ENCODE measurements around the gene AK9. TPM values are rescaled to one million over a fixed set of nuclear protein-coding genes. Genes with fewer than 3 reads are reported as not detected.

AK9 gene
- total RNA-seq, 1 donor from 2014 or later, result 10.4 TPM

DNA sequence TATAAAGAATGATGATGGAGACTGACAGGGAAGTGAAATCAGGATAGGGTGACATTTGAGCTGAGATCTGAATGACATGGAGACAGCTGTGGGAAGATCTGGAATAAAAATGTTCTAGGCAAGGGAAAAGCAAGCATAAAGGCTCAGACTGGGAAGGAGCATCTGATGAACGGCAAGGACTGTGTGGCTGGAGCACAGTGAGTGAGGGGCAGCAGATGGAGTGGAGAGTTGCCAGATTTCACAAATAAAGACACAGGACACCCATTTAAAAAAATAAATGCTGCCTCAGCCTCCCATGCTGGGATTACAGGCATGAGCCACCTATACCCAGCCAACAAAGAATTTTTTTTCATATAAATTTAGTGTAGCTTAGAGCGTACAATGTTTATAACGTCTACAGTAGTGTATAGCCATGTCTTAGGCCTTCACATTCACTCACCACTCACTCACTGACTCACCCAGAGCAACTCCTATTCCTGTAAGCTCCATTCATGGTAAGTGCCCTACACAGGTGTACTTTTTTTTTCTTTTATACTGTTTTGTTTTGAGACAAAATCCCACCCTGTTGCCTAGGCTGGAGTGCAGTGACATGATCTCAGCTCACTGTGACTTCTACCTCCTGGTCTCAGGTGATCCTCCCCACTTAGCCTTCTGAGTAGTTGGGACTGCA, 205.6 kb downstream of the AK9 start:
- peak; percentile 28 for DNase-seq (ENCODE audit: low read depth)

DNA sequence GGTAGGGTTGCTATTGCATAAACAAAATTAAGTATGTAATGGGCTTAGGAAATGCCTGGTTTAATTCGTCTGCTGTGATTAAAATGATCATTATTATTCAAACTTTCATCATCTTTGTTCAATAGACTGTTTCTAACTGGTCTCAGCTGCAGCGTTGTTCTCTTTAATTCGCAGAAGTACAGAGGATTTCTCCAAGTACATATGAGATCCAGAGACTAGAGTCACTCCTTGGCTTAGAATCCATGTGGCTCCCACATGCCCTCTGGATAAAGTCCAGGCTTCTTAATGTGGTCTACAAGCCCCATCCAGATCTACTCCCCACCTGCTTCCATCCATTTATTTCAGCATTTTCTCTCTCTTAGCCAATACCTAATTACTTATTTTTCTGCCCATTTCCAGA, 206.9 kb downstream of the AK9 start:
- DNase-seq (ENCODE audit: low read depth), result peak; percentile 83

DNA sequence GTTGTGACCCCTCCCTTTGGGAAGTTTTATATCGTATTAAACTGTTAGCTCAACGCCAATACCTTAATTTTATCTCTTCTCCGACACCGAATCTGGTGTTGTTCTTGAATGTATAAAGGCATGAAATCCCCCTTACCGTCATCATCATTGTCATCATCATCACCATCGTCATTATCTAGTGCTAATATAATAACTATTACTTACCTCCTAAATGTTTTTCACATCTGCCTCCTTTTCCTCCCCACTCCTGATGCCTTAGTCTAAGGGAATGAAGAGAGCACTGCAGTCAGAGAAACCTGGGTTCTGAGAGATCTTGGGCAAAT, 207.3 kb downstream of the AK9 start:
- DNase-seq (ENCODE audit: low read depth), result no peak

DNA sequence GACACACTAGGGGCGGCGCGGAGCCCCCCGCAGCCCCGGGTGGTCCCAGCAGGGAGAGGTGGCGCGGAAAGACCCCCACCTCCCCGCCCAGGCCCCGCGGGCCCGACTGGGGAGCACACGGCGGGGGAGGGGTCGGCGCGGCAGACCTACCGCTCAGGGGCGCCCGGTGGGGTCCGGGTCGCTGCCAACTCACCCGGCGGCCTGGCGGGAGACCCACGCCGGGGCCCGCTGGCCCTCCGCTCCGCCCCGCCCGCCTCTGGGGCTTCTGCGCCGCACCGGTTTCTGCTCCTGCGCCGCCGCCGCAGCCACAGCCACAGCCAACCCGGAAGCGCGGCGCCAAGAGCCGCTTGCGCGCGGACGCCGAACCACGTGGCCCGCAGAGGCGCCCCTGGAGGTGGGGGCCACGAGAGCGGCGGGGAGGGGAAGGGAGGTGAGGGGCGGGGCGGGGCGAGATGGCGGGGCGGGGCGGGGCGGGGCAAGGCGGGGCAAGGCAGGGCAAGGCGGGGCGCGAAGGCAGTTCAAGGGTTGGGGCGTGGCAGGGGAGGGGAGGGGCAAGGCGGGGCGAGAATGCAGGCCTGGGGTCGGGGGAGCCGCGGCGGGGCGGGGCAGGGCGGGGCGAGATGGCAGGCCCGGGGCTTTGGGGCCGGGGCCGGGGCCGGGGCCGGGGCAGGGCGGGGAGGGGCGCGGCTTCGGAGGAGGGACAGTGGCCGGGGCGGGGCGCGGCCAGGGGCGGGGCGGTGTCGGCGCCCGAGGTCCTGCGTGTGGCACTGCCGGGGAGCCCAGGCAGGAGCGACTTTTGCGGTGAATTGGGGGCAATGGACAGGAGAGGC, 207.9 kb downstream of the AK9 start, which contains the start of gene ZBTB24:
ZBTB24 (minus strand) TSS at position 315 of the 830 bp plus-strand sequence. CDS start 1,193 bp downstream, outside the sequence.
- peak; percentile 91 for DNase-seq (ENCODE audit: low read depth)

DNA sequence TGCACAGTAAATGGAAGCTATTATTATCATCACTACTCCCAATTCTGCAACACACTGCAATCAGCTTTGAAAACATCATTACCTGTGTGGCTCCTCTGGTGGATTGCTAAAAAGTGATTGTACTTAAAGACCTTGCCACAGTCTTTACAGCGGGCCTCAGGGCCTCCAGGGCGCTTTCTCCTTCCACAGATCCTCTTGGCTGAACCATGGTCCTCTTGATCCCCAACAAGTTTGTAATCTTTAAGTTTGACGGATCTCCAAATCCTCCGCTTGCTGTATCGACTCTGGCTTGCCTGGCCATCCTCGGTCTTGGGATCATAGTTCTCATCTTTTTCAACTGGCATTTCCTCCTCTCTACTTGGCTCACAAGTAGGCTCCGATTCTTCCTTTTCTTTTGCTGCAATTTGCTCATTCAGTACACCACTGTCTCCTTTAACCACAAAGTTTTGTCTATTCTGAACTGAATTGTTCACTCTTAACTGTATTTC, 210.0 kb downstream of the AK9 start:
- no peak for DNase-seq (ENCODE audit: low read depth)

DNA sequence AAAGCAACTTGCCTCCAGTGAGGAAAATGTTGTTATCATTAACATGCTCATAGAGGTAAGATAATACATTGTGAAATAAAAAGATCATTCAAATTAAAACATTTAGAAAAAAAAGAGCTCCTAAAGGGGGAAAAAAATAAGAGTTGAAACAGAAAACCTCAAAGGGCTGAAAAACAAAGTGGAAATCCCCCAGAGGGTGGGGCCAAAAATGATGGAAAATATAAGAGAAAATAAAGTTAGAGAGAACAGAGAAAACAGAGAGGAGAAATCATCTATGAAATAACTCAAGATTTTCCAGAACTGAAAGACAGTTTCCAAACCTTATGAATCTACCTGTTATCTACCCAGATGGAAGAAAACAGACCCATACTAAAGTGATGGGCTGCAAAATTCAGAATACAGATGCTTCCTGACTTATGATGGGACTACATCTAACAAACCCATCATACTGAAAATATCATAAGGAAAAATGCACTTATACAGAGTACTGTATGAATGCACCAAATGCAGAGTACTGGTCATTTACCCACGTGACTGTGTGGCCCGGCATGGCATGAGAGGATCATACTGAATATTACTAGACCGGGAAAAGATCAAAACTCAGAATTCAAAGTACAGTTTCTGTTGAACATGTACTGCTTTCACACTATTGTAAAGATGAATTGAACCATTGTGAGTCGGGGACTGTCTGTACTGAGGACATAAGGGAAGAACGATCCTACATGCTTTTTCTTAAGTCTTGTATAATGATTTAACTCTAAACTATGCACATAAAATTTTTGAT, 212.0 kb downstream of the AK9 start:
- no peak for DNase-seq (ENCODE audit: low read depth)

DNA sequence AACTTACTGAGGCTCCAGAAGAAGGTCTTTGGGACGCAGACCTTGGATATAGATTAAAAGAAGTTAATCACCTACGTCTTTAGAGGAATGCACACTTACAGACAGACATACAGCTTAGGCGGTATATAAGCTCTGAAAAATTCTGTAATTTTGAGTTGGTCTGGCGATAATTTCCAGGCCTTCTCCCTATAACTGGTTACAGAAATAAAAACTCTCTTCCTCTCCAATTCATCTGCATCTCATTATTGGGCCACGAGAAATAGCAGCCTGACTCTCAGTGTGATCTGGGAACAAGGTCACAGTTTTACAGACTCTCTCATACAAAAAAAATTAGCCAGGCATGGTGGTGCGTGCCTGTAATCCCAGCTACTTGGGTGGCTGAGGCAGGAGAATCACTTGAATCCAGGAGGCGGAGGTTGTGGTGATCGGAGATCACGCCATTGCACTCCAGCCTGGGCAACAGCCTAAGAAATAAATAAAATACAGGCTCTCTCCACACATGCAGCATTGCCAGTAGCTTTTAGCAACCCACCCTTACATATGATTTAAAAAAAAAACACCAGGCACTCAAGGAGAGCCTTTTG, 212.7 kb downstream of the AK9 start:
- DNase-seq (ENCODE audit: low read depth), result no peak

DNA sequence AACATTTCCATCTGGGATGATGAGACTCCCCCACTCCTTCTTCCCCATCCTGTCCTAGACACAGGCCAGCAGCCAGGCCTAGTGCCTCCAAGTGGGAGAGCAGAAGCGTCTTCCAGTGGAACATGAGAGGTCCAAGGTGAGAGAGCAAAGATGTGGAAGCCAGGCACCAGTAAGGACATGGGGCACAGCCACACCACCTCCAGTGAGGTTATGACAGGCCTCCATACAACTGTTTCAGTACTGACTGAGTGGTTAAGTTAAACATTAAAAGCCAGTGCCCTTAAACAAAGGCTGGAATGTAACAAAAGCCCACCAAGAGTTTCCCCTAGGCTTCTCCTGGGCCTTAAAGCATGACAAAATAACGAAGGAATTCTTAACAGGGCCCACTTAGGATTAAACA, 213.3 kb downstream of the AK9 start:
- DNase-seq (ENCODE audit: low read depth), result no peak

DNA sequence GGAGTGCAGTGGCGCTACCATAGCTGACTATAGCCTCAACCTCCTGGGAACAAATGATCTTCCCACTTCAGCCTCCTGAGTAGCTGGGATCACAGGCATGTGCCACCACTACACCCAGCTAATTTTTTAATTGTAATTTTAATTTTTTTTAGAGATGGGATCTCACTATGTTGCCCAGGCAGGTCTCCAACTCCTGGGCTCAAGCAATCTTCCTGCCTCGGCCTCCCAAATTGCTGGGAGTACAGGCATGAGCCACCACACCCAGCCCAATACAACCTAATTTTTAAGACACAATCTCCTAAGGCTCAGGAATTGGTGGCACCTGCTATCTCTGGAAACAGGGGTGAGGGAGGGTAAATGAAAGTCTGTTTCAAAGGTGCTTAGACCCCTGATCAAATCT, 213.8 kb downstream of the AK9 start:
- no peak for DNase-seq (ENCODE audit: low read depth)

DNA sequence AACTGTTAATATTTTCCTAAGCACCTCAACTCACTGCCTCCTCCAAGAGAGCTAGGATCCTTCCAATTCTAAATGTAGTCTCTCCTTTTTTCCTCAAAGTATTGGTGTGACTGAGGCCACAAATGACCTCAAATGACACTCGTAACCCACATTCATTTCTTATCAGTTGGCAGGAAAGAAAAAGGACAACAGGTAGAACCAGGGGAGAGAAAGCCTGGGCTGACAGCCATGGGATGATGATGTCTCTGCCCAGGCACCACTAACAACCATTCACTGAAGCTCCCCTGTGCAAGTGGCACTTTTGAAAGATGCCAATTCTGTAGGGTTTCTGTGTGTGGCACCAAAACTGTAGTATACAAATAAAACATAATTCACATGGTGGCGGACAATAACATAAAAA, 215.4 kb downstream of the AK9 start:
- no peak for DNase-seq (ENCODE audit: low read depth)

DNA sequence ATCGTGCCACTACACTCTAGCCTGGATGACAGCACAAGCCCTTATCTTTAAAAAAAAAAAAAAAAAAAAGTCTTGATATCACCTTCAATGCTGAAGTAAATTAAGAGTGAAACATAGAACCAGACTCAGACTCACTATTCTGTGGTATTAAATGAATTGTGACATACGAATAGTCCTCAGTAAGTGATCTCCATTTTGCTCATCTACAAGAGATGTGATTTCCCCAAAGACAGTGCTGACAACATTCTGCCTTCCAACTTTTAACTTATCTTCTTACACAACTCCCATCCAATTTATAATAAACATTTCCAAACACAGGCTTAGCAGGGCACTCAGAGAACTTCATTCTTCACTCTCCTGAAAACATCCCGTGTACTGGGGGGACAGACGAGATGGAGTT, 216.0 kb downstream of the AK9 start:
- no peak for DNase-seq (ENCODE audit: low read depth)

DNA sequence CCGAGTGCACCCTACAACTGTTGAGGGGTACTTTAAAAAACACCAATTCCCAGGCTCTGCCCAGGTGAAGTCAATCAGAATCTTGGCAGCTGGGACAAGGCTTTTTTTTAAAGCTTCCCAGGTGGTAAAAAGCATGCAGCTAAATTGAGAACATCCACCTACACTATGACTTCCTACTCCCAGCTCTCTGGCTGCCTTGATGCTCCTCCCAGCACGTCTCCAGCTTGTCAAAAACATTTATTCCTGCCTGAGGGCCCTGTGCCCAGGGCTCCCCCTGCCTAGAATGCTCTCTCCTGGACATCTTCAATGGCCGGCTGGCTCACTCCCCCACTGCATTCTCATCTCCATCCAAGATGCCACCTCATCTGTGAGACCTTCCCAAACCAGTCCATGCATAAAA, 217.9 kb downstream of the AK9 start:
- DNase-seq (ENCODE audit: low read depth), result no peak

DNA sequence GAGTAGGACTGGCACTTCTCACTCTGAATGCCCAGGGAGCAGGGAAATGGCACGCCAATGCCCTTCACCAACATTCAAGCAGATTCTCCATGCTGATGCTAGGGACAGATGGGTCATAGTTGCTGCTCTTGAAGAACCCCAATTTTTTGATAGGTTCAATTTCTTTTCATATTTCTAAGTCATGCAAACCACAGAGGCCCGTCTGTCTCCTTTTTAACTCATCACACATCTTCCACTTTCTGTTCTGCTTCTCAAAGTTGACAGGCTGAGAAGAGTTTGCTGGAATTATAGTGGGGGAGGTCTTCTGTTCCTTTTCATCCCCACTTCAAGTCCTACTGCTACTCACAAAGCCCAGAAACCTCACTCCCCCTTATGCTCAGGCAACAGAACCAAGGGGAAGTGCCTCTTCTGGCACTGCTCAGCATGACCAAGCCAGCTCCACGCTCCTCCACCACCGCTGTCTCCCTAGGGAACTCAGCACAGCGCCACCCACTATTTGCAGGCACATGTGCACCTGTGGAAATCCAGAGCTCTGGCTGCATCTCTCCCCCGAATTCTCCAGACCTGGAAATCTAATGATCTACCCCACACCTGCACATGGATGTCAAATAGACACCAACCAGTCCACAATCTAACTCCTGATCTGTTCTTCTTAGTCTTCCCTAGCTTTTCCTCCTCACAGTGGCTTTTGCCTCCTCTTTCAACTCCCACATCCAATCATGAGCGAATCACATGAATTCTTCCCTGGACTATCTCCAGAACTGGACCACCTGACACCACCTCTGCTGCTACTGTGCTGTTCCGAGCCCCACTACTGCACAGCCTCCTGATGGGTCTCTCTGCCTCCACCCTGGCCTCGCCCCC, 218.6 kb downstream of the AK9 start:
- no peak for DNase-seq (ENCODE audit: low read depth)

DNA sequence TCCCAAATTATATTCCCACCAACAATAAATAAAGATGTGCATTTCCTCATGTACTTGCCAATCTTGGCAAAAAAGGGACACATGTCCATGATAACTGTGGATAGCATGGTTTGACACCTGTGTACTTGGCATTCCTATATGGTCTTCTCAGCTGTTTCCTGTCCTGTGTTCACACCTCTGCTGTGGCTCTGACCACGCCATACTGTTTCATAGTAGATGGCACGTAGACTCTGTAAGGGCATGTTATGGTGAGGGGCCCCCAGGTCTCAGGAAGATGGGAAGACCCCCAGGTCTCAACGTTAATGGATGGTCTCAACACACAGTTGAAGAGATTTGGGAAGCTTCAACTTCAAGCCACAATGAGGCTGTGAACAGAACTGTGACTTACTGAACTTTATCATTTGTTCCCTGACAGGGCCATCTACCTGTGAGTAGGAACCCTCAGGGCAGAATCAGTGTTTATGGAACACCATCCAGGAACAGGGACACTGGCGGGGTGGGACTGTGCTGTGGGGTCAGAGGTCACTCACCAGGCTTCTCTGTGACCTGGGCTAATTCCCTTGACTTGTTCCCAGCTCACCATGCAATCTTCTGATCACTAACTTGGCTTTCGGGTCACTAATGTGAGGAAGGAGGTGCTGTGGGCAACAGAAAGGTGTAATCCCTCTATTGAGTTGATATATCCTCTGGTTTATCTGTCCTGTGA, 219.7 kb downstream of the AK9 start:
- no peak for DNase-seq (ENCODE audit: low read depth)

DNA sequence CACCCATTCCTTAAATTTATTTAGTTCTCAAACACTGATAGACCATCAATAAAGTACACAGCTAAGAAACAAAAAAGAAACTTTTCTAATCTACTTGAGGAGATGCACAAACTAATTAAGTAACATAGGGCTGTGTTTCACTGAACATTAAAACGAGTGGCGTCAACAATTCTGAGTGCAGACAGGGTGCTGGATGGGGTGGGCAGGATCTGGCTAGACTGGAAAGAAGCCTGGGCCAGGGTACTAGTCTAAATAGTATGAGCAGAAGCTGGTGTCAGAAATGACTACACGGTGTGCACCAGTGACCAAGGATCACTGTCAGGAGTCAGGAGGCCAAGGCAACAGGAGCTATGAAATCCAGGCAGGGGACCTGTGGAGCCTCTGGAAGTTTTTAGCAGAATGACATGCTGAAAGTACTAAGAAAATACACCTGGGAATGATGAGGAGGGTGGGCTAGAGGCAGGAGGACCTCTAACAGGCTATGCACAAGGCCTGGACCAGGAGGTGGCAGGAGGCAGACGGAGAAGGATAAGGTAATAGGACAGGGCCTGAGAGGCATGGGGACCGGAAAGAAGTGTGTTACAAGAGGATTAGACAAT, 221.3 kb downstream of the AK9 start:
- DNase-seq (ENCODE audit: low read depth), result no peak

DNA sequence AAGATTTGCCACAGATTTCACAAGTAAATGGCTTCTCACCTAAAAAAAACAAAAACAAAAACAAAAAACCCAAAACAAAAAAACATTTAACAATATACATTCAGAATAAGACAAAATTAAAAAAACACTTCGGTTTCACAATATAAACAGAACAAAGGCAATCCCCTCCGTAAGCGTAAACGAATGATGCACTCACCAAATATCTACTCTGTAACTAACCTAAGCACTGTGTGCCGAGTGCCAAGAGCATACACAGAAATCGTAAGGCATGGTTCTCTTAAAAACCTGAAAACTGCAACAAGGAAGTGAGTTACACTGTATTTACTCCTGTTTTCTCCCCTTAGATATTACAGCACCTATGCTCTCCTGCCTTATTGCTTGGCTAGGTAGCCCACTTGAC, 223.3 kb downstream of the AK9 start:
- no peak for DNase-seq (ENCODE audit: low read depth)

DNA sequence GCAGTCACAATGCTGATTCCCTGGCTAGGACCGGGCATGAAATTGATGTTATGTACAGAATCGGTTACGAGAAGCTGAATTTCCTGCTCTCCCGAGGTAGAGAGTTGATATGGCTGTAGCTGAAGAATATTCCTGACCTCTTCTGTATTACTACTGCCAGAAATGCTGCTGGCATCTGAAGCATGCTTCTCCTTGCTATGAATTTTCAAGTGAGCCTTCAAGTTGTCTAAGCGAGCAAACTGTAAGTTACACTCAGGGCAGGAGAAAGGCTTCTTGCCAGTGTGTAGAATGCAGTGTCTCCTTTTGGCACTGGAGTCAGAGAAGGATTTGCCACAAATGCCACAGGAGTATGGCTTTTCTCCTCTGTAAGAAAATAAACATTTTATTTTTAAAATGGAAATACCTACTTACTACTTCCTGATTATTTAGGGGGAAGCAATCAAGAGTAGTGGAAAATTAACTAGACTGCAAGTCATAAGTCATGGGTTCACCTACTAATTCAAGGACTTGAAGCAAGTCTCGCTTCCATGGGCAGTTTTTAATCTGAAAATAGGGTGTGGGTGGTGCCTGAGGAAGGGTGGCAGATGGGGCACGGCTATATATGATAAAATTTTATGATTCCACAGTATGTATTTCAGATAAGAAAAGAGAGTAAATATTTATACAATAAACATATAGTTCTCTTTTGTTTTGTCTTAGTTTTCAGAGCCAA, 224.6 kb downstream of the AK9 start:
- DNase-seq (ENCODE audit: low read depth), result no peak

DNA sequence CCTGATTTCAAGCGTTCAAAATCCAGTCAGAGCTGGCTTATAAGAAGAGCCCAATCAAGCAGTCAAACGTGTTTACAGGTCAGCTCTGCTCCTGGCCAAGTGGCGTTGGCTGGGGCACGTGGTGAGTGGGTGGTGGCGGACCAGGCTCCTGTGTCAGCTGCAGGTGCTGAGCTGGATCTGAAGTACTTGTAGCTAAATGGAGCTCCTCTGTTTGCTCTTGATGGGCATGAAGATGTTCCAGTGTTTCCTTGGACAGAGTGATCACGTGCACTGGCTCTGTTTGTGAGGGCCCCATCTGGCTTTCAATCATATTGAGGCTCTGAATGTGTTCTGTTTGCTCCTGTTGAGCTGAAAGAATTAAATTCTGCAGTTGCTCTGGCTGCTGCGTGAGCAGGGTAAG, 225.2 kb downstream of the AK9 start:
- DNase-seq (ENCODE audit: low read depth), result no peak
